Astrocyte of the spinal cord (primary cell): Measurements from ENCODE around the gene PMM1.
A peak's percentile ranks its signal among the peaks of the same experiment; 100 is the strongest.

Experiments
- DNase-seq: peaks from one replicate; pipeline ENCODE4 v3.0.0; 2011; ENCODE audit warnings: low read depth, low spot score
- H3K4me3 ChIP-seq: 2 replicates; pipeline ENCODE4 v1.5.1; 2011; ENCODE audit warnings: low read depth, mild to moderate bottlenecking, low read length, moderate library complexity
- in situ Hi-C: cut with HindIII; loops from 2 replicates; pipeline ENCODE4 v1.10.0; 2017; ENCODE audit warnings: low sequenced_read_pairs
- TF ChIP-seq, protein P1 (sequence below): IDR thresholded peaks from 2 replicates; pipeline ENCODE4 v1.5.1; 2012; ENCODE audit warnings: low read depth, mild to moderate bottlenecking, low read length, inconsistent platforms

The PMM1 gene

DNA sequence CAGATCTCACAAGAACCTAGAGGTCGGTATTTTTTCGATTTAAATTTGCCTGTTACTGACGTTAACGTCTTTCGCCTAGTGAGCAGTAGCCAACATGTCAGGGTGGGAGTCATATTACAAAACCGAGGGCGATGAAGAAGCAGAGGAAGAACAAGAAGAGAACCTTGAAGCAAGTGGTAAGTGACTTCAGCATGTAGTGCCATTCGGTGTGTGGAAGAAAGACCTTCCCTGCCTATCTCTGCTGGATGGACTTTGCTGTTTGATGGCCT, 32.2 kb upstream of the PMM1 start:
- no peak for DNase-seq
- in situ Hi-C loops = no loop called here
- TF ChIP-seq, protein P1, sequence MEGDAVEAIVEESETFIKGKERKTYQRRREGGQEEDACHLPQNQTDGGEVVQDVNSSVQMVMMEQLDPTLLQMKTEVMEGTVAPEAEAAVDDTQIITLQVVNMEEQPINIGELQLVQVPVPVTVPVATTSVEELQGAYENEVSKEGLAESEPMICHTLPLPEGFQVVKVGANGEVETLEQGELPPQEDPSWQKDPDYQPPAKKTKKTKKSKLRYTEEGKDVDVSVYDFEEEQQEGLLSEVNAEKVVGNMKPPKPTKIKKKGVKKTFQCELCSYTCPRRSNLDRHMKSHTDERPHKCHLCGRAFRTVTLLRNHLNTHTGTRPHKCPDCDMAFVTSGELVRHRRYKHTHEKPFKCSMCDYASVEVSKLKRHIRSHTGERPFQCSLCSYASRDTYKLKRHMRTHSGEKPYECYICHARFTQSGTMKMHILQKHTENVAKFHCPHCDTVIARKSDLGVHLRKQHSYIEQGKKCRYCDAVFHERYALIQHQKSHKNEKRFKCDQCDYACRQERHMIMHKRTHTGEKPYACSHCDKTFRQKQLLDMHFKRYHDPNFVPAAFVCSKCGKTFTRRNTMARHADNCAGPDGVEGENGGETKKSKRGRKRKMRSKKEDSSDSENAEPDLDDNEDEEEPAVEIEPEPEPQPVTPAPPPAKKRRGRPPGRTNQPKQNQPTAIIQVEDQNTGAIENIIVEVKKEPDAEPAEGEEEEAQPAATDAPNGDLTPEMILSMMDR = no peak
- peak overlapping the region; percentile 89 for H3K4me3 ChIP-seq

DNA sequence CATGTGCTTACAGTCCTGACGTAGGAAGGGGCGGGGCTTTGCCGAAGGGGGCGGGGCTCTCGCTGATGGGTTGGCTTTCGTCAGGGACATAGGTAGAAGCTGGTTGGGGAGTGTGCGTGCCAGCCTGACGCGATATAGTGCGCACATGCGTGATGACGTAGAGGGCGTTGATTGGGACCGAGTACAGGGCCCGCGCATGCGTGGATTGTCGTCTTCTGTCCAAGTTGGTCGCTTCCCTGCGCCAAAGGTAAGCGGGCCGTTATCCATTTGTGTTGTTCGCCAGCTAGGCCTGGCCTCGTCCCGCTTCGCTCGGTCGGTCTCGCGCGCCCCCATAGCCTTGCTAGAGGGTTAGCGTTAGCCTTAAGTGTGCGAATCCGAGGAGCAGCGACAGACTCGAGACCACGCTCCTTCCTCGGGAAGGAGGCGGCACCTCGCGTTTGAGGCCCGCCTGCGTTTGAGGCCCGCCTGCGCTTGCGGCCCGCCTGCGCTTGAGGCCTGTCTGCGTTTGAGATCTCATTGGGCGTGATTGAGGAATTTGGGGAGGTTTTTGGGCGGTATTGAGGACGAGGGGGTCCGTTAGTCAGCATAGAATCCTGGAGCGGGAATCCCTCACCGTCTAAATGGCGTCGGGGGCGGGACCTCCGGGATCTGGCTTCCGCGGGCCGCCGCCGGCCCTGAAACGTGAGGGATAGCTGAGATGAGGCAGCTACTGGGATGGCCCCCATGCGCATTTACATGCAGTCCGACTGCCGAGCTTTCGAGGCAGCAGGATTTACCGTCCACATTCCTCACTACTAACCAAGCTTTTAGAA, 31.7 kb upstream of the PMM1 start, which contains the start of gene XRCC6:
XRCC6 (plus strand) TSS at position 197 of the 812 bp plus-strand sequence. CDS start 710 bp downstream, outside the sequence.
- TF ChIP-seq, protein P1 = no peak

DNA sequence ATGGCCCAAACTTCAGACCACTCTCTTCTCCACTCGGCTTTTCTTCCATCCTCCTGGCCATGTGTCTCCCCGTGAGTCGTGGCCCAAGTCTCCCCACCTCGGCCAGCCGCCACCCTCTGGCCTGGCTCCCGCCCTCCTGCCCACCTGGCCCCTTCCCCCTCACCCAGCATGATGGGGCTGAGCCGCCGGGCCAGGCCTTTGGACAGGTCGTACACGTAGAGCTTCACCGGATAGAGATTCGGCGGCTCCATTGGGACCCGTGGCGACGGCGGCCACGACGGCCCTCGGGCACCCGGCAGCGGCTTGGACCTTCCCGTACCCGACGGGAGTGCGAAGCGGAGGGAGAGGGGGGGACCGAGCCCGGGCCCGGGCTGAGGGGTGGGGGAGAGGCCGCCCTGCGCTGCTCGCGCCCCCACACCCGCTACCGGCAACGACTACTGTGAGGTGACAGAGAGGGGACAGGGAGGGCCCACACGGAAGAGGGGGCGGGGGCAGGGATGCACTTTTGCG, 31.0 kb upstream of the PMM1 start, which contains the start of gene DESI1:
DESI1 (minus strand) TSS at position 455 of the 510 bp plus-strand sequence; CDS start at position 251, 204 bp downstream.
- TF ChIP-seq, protein P1 = peak; percentile 2
- DNase-seq = peak; percentile 20
- in situ Hi-C loops = no loop called here

More for the DNA sequence above, 31.7 kb upstream of the PMM1 start, which contains the start of gene XRCC6:
- H3K4me3 ChIP-seq = peak within 1 kb of the TSS; percentile 89
- peak; percentile 99 for DNase-seq
- in situ Hi-C loops = no loop called here

DNA sequence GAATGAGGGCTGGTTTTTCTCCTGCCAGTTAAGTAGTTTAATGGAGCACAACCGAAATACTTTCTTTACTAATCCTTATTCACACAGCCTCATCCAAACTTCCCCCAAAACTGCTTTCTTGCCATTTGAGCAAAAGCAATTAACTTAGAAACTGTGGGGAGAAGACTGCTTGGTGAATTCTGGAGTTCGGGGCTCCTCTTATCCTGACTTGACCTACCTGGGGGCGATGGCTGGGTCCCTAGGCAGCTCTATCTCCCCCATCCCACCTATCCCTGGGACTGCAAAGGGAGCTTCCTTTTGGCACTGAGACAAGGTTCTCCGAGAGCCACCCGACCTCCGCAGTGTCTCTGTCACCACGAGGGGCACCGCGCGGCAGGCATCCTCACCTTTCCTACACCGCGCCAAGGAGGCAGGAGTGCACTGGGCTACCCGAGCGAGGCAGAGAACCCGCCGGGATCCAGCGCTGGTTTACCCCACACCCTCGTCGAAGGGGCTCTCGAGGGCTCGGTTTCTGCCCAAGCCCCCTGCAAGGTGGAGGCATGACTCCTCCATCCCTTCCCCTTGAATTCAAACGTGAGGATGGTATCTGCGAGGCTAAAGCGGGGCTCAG, 30.4 kb upstream of the PMM1 start:
- TF ChIP-seq, protein P1 = no peak
- in situ Hi-C loops = no loop called here
- H3K4me3 ChIP-seq = peak overlapping the region; percentile 89
- no peak for DNase-seq

More for the DNA sequence above, 31.0 kb upstream of the PMM1 start, which contains the start of gene DESI1:
- H3K4me3 ChIP-seq = peak within 1 kb of the TSS; percentile 89

DNA sequence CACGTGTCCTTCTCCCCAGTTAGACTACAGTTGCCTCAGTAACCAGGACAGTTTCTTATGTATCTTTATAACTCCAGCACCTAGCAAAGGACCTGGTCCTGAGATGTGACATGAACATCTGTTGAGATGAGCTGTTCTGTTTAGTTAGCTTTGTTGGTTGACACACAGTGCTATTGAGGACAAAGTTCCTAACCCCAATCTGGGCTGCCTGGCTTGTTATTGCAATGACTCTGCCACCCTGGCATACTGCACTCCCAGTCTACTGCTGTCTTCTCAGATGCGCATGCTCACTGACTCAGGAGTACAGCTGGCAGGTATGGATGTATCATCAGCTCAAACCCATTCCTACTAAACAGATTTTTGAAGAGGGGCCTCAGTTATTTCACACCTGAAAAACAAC, 23.8 kb upstream of the PMM1 start:
- in situ Hi-C loops = no loop called here
- DNase-seq = no peak
- TF ChIP-seq, protein P1 = no peak

DNA sequence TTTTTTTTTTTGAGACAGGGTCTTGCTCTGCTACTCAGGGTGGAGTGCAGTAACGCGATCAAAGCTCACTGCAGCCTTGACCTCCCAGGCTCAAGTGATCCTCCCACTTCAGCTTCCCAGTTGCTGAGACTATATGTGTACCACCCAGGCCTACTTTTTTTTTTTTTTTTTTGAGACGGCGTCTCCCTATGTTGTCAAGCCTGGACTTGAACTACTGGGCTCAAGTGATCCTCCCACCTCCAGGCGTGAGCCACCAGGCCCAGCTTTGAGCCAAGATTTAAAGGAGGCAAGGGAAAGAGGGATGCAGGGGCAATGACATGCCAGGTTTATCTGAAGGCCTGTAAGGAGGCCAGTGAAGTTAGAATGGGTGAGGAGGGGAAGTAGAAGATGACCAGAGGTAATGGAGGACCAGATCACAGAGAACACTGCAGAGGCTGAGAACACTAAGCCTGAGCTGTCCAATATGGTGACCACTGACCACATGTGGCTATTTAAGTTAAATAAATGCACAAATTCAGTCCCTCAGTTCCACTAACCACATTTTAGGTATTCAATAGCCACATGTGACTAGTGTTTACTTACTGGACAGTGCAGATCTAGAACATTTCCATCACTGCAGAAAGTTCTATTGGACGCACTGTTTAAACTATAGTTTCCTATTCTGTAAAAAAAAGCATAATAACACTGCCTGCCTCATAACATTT, 23.1 kb upstream of the PMM1 start:
- no peak for DNase-seq
- in situ Hi-C loops = no loop called here
- no peak overlapping the region for H3K4me3 ChIP-seq
- TF ChIP-seq, protein P1 = no peak

More for the DNA sequence above, 23.8 kb upstream of the PMM1 start:
- no peak overlapping the region for H3K4me3 ChIP-seq
